HepG2 (cell line): ENCODE data around the gene SRSF6. TPM values are rescaled to one million over a fixed set of nuclear protein-coding genes. Genes with fewer than 3 reads are reported as not detected.

Source experiments
- AKNA ChIP-seq: sonication (generic); formaldehyde crosslinking; IDR thresholded peaks from 2 replicates; pipeline ENCODE4 v1.4.0; 2020; ENCODE audit warnings: missing genetic modification reagents, borderline replicate concordance
- BRCA1 ChIP-seq: sonication (generic); formaldehyde crosslinking; IDR thresholded peaks from 2 replicates; pipeline ENCODE4 v1.4.0; 2020; ENCODE audit warnings: missing genetic modification reagents
- NFE2L1 ChIP-seq: sonication (generic); formaldehyde crosslinking; IDR thresholded peaks from 2 replicates; pipeline ENCODE4 v1.4.0; 2020; ENCODE audit warnings: missing genetic modification reagents, mild to moderate bottlenecking, borderline replicate concordance
- RBM22 ChIP-seq: fragments of 200-400 bp; formaldehyde crosslinking; optimal IDR thresholded peaks from 2 replicates; pipeline ENCODE3; 2017; ENCODE audit warnings: mild to moderate bottlenecking, low read length, moderate library complexity
- TARDBP ChIP-seq: sonication (generic); formaldehyde crosslinking; IDR thresholded peaks from 2 replicates; pipeline ENCODE4 v1.8.0; 2022; ENCODE audit warnings: mild to moderate bottlenecking, missing genetic modification reagents
- polyA plus RNA-seq, 8 experiments: library from polyadenylated mRNA; depleted of rRNA in 3 of 8; stranded (reverse) in 7 of 8; unstranded in 1 of 8; fragments of >200 nt; fragmentation: Illumina TruSeq in 4 of 8; extraction: Trizol in 4 of 8; gene quantifications; 2 replicates each; pipeline versions ENCODE4 v1.2.1 to v1.2.3, GENCODE V29; 2011 to 2016; ENCODE audit warnings: low read depth in 4 of 8, missing spikeins in 1 of 8, mixed read lengths in 1 of 8; ENCODE audit not compliant: insufficient read depth in 1 of 8
- total RNA-seq, 5 experiments: library from RNA; depleted of rRNA; stranded (reverse); fragments of >200 nt; fragmentation: Illumina TruSeq; extraction: Trizol; gene quantifications; 2 replicates each; pipeline ENCODE4 v1.2.3, GENCODE V29; 2016; ENCODE audit warnings: low read depth in 1 of 5
- TF ChIP-seq, protein P1 (sequence below): sonication (generic); formaldehyde crosslinking; conservative IDR thresholded peaks from 2 replicates; pipeline ENCODE4 v1.4.0; 2020; ENCODE audit warnings: mild to moderate bottlenecking, missing genetic modification reagents, moderate library complexity
- TF ChIP-seq, protein P2 (sequence below): conservative IDR thresholded peaks from 2 replicates; pipeline ENCODE4 v1.6.1; 2018; ENCODE audit warnings: missing genetic modification reagents
- TF ChIP-seq, protein P3 (sequence below): IDR thresholded peaks from 2 replicates; pipeline ENCODE4 v1.6.1; 2016; ENCODE audit warnings: missing compliant biosample characterization, missing genetic modification reagents, borderline replicate concordance
- TF ChIP-seq, protein P4 (sequence below): sonication (generic); formaldehyde crosslinking; IDR thresholded peaks from 2 replicates; pipeline ENCODE4 v1.5.1; 2020; ENCODE audit warnings: mild to moderate bottlenecking, missing genetic modification reagents
- TF ChIP-seq, protein P5 (sequence below): sonication (generic); formaldehyde crosslinking; IDR thresholded peaks from 2 replicates; pipeline ENCODE4 v1.4.0; 2020; ENCODE audit warnings: mild to moderate bottlenecking, missing genetic modification reagents

Gene SRSF6
- total and polyA plus RNA-seq, 2 of the 13 experiments (the other 11 are each of a cell fraction or from before 2014, with no cell fraction given), result 156 to 194 TPM

GRCh38 chr20:43456809-43457639 is 672 bp upstream of the SRSF6 start (continued):
- TF ChIP-seq, protein P1, sequence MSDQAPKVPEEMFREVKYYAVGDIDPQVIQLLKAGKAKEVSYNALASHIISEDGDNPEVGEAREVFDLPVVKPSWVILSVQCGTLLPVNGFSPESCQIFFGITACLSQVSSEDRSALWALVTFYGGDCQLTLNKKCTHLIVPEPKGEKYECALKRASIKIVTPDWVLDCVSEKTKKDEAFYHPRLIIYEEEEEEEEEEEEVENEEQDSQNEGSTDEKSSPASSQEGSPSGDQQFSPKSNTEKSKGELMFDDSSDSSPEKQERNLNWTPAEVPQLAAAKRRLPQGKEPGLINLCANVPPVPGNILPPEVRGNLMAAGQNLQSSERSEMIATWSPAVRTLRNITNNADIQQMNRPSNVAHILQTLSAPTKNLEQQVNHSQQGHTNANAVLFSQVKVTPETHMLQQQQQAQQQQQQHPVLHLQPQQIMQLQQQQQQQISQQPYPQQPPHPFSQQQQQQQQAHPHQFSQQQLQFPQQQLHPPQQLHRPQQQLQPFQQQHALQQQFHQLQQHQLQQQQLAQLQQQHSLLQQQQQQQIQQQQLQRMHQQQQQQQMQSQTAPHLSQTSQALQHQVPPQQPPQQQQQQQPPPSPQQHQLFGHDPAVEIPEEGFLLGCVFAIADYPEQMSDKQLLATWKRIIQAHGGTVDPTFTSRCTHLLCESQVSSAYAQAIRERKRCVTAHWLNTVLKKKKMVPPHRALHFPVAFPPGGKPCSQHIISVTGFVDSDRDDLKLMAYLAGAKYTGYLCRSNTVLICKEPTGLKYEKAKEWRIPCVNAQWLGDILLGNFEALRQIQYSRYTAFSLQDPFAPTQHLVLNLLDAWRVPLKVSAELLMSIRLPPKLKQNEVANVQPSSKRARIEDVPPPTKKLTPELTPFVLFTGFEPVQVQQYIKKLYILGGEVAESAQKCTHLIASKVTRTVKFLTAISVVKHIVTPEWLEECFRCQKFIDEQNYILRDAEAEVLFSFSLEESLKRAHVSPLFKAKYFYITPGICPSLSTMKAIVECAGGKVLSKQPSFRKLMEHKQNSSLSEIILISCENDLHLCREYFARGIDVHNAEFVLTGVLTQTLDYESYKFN (CRISPR knock-in tag), result 0 out of 2 replicates have a peak, but pooled peaks have one; percentile 12
- TF ChIP-seq, protein P2, sequence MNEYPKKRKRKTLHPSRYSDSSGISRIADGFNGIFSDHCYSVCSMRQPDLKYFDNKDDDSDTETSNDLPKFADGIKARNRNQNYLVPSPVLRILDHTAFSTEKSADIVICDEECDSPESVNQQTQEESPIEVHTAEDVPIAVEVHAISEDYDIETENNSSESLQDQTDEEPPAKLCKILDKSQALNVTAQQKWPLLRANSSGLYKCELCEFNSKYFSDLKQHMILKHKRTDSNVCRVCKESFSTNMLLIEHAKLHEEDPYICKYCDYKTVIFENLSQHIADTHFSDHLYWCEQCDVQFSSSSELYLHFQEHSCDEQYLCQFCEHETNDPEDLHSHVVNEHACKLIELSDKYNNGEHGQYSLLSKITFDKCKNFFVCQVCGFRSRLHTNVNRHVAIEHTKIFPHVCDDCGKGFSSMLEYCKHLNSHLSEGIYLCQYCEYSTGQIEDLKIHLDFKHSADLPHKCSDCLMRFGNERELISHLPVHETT (CRISPR knock-in tag), result 0 out of 2 replicates have a peak, but pooled peaks have one; percentile 8
- TF ChIP-seq, protein P3, sequence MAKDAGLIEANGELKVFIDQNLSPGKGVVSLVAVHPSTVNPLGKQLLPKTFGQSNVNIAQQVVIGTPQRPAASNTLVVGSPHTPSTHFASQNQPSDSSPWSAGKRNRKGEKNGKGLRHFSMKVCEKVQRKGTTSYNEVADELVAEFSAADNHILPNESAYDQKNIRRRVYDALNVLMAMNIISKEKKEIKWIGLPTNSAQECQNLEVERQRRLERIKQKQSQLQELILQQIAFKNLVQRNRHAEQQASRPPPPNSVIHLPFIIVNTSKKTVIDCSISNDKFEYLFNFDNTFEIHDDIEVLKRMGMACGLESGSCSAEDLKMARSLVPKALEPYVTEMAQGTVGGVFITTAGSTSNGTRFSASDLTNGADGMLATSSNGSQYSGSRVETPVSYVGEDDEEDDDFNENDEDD (CRISPR knock-in tag), result peak; percentile 15; the same call in 1 of the 2 replicates
- TF ChIP-seq, protein P4, sequence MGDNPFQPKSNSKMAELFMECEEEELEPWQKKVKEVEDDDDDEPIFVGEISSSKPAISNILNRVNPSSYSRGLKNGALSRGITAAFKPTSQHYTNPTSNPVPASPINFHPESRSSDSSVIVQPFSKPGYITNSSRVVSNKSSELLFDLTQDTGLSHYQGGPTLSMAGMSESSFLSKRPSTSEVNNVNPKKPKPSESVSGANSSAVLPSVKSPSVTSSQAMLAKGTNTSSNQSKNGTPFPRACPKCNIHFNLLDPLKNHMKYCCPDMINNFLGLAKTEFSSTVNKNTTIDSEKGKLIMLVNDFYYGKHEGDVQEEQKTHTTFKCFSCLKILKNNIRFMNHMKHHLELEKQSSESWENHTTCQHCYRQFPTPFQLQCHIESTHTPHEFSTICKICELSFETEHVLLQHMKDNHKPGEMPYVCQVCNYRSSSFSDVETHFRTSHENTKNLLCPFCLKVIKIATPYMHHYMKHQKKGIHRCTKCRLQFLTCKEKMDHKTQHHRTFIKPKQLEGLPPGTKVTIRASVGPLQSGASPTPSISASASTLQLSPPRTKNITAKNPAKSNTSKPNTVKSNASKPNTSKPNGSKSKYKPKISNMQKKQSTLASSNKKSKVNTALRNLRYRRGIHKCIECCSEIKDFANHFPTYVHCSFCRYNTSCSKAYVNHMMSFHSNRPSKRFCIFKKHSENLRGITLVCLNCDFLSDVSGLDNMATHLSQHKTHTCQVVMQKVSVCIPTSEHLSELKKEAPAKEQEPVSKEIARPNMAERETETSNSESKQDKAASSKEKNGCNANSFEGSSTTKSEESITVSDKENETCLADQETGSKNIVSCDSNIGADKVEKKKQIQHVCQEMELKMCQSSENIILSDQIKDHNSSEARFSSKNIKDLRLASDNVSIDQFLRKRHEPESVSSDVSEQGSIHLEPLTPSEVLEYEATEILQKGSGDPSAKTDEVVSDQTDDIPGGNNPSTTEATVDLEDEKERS (CRISPR knock-in tag), result peak; percentile 12; the same call in 1 of the 2 replicates
- TF ChIP-seq TARDBP (peak; percentile 49; the same call in 1 of the 2 replicates), RBM22 (no peak), NFE2L1 (CRISPR knock-in tag) (no peak), BRCA1 (CRISPR knock-in tag) (peak; percentile 4; the same call in 1 of the 2 replicates), AKNA (CRISPR knock-in tag) (0 out of 2 replicates have a peak, but pooled peaks have one; percentile 49)
- TF ChIP-seq, protein P5, sequence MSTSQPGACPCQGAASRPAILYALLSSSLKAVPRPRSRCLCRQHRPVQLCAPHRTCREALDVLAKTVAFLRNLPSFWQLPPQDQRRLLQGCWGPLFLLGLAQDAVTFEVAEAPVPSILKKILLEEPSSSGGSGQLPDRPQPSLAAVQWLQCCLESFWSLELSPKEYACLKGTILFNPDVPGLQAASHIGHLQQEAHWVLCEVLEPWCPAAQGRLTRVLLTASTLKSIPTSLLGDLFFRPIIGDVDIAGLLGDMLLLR, result peak; percentile 28; the same call in 1 of the 2 replicates
